A549 (cell line): Measurements from ENCODE around the gene KLF9. TPM values are rescaled to one million over a fixed set of nuclear protein-coding genes. Genes with fewer than 3 reads are reported as not detected.

Source experiments
- ATAC-seq, 2 experiments: fragments of 200-7000 bp in 1 of 2; fragments of >200 bp in 1 of 2; cut with Nextera tagmentation in 1 of 2; cut with Tn5 transposase in 1 of 2; 3 replicates each; pipeline versions ENCODE4 v1.8.0 to v1.9.1; 2018 to 2020; ENCODE audit warnings: mild to moderate bottlenecking in 1 of 2, moderate library complexity in 1 of 2
- CTCF ChIA-PET: fragments of 300-600 bp; sonication (Branson Sonifier 250); formaldehyde crosslinking; extraction: SDS; loops from one replicate; lab custom pipeline; 2021; ENCODE audit warnings: antibody characterized with exemption, inconsistent platforms; lab: Yijun Ruan, JAX
- POLR2A ChIA-PET: fragments of 350-600 bp; formaldehyde crosslinking; extraction: SDS; loops from one replicate; lab custom pipeline; 2021; ENCODE audit warnings: antibody characterized with exemption, inconsistent platforms; lab: Yijun Ruan, JAX
- DNase-seq, 2 experiments: peaks; one replicate each; pipeline versions ENCODE4 v3.0.0 to v3.0.0-alpha.2; 2011 to 2016; ENCODE audit warnings: low read depth in 1 of 2, low spot score in 1 of 2
- FAIRE-seq: peaks from 2 replicates; lab custom pipeline; 2011; peaks lifted over from hg19 to GRCh38; lab: Jason Lieb, UNC
- H3K27ac ChIP-seq, 2 experiments: fragments of >200 bp; sonication (Bioruptor Twin); formaldehyde crosslinking; 3 replicates each; pipeline ENCODE4 v1.5.1; 2016 to 2017
- H3K4me1 ChIP-seq: fragments of >200 bp; sonication (Bioruptor Twin); formaldehyde crosslinking; 3 replicates; pipeline ENCODE4 v1.6.1; 2016
- H3K4me2 ChIP-seq: fragments of >200 bp; sonication (Bioruptor Twin); formaldehyde crosslinking; 3 replicates; pipeline ENCODE4 v1.6.1; 2016
- H3K4me3 ChIP-seq: fragments of >200 bp; sonication (Bioruptor Twin); formaldehyde crosslinking; 3 replicates; pipeline ENCODE4 v1.5.1; 2016
- H3K9me3 ChIP-seq: fragments of >200 bp; sonication (Bioruptor Twin); formaldehyde crosslinking; 3 replicates; pipeline ENCODE4 v1.6.1; 2016
- ATOH8 ChIP-seq: fragments of 250-450 bp; sonication (Bioruptor Pico); IDR thresholded peaks from 2 replicates; pipeline ENCODE4 v1.5.0; 2020; ENCODE audit warnings: low read depth, mild to moderate bottlenecking, moderate library complexity
- BHLHE40 ChIP-seq: IDR thresholded peaks from 2 replicates; pipeline ENCODE4 v1.6.1; 2012; ENCODE audit warnings: low read depth, low read length, inconsistent platforms
- CBX2 ChIP-seq: fragments of 200-600 bp; sonication (generic); IDR thresholded peaks from 2 replicates; pipeline ENCODE4 v1.6.1; 2016; ENCODE audit warnings: low read depth, mild to moderate bottlenecking, borderline replicate concordance
- CBX8 ChIP-seq: fragments of 200-600 bp; sonication (generic); IDR thresholded peaks from 2 replicates; pipeline ENCODE4 v1.6.1; 2016
- CEBPB ChIP-seq, 2 experiments: fragments of >200 bp in 1 of 2; sonication (Bioruptor Twin) in 1 of 2; formaldehyde crosslinking in 1 of 2; IDR thresholded peaks; 2 replicates each; pipeline ENCODE4 v1.6.1; 2012 to 2016
- E2F6 ChIP-seq: IDR thresholded peaks from 2 replicates; pipeline ENCODE4 v1.6.1; 2012; ENCODE audit warnings: low read depth, borderline replicate concordance
- EHMT2 ChIP-seq: fragments of 200-600 bp; sonication (generic); IDR thresholded peaks from 2 replicates; pipeline ENCODE4 v1.6.1; 2016; ENCODE audit warnings: antibody characterized with exemption, low read depth, mild to moderate bottlenecking, moderate library complexity
- ELK1 ChIP-seq: fragments of 150-350 bp; IDR thresholded peaks from 2 replicates; pipeline ENCODE4 v1.6.1; 2014; ENCODE audit warnings: low read depth, mild to moderate bottlenecking, low read length
- EP300 ChIP-seq, 2 experiments: fragments of >200 bp; sonication (Bioruptor Twin); formaldehyde crosslinking; IDR thresholded peaks; 2 replicates in 1 of 2; 3 replicates in 1 of 2; pipeline ENCODE4 v1.6.1; 2016 to 2017
- ESRRA ChIP-seq: fragments of 150-350 bp; IDR thresholded peaks from 2 replicates; pipeline ENCODE4 v1.6.1; 2014; ENCODE audit warnings: mild to moderate bottlenecking, low read length, borderline replicate concordance
- FOSL2 ChIP-seq, 2 experiments: fragments of 450-650 bp in 1 of 2; fragments of >200 bp in 1 of 2; sonication (Bioruptor Twin) in 1 of 2; formaldehyde crosslinking; IDR thresholded peaks; 2 replicates each; pipeline versions ENCODE4 v1.5.0 to v1.6.1; 2016 to 2020; ENCODE audit warnings: mild to moderate bottlenecking in 1 of 2, moderate library complexity in 1 of 2
- FOXS1 ChIP-seq: fragments of 250-450 bp; sonication (Bioruptor Pico); IDR thresholded peaks from 2 replicates; pipeline ENCODE4 v1.5.0; 2020; ENCODE audit warnings: mild to moderate bottlenecking, moderate library complexity
- KDM1A ChIP-seq: fragments of 200-600 bp; sonication (generic); IDR thresholded peaks from 2 replicates; pipeline ENCODE4 v1.6.1; 2016; ENCODE audit warnings: low read depth, mild to moderate bottlenecking
- MAFK ChIP-seq: fragments of 450-650 bp; IDR thresholded peaks from 2 replicates; pipeline ENCODE4 v1.6.1; 2014; ENCODE audit not compliant: partially characterized antibody
- MAX ChIP-seq: IDR thresholded peaks from 2 replicates; pipeline ENCODE4 v1.6.1; 2012
- NR3C1 ChIP-seq: fragments of >200 bp; sonication (Bioruptor Twin); formaldehyde crosslinking; IDR thresholded peaks from 3 replicates; pipeline ENCODE4 v1.6.1; 2017
- PBX3 ChIP-seq: IDR thresholded peaks from 2 replicates; pipeline ENCODE4 v1.6.1; 2012
- POLR2AphosphoS2 ChIP-seq: conservative IDR thresholded peaks from 2 replicates; pipeline ENCODE4 v1.6.1; 2012; ENCODE audit warnings: low read length, improper control_type of control experiment, inconsistent platforms
- REST ChIP-seq: fragments of 200-600 bp; sonication (generic); IDR thresholded peaks from 2 replicates; pipeline ENCODE4 v1.6.1; 2016; ENCODE audit warnings: antibody characterized with exemption, mild to moderate bottlenecking, moderate library complexity
- RNF2 ChIP-seq: fragments of 200-600 bp; sonication (generic); IDR thresholded peaks from 2 replicates; pipeline ENCODE4 v1.6.1; 2016; ENCODE audit warnings: low read depth, mild to moderate bottlenecking, antibody characterized with exemption, moderate library complexity, borderline replicate concordance
- SREBF2 ChIP-seq: fragments of 450-650 bp; IDR thresholded peaks from 2 replicates; pipeline ENCODE4 v1.6.1; 2014; ENCODE audit warnings: mild to moderate bottlenecking, moderate library complexity
- TP53 ChIP-seq: fragments of 250-450 bp; sonication (Bioruptor Pico); IDR thresholded peaks from 2 replicates; pipeline ENCODE4 v1.5.0; 2021; ENCODE audit warnings: mild to moderate bottlenecking, moderate library complexity
- ZC3H11A ChIP-seq: fragments of 450-650 bp; IDR thresholded peaks from 2 replicates; pipeline ENCODE4 v1.6.1; 2014; ENCODE audit warnings: antibody characterized with exemption, mild to moderate bottlenecking
- ZSCAN20 ChIP-seq: fragments of 250-450 bp; sonication (Bioruptor Pico); IDR thresholded peaks from 2 replicates; pipeline ENCODE4 v1.8.0; 2022; ENCODE audit warnings: mild to moderate bottlenecking, moderate library complexity
- WGBS: methylation state at CpG from one replicate; pipeline ENCODE4 v1.1.6; 2017; ENCODE audit errors: missing lambda C conversion rate; 5-methylcytosine and 5-hydroxymethylcytosine counted together
- polyA plus RNA-seq, 4 experiments: library from polyadenylated mRNA; depleted of rRNA in 3 of 4; stranded (reverse); fragments of >200 nt; fragmentation: RNase III in 1 of 4; extraction: RNeasy Plus Mini Kit Qiagen cat#74134 plus additional on column Dnase treatment in 1 of 4; gene quantifications; 2 replicates in 3 of 4; 3 replicates in 1 of 4; pipeline ENCODE4 v1.2.3, GENCODE V29; 2011 to 2017

The KLF9 gene
- polyA plus RNA-seq, 2 of the 4 experiments (the other 2 are of a cell fraction): 0.76 to 3.9 TPM

- Histone ChIP-seq H3K27ac (no peak overlapping the region), H3K4me3 (no peak overlapping the region), H3K4me1 (no peaks in the 10 kb centered on the region), H3K9me3 (no peaks in the 10 kb centered on the region), H3K4me2 (no peak overlapping the region)
- no peak for FAIRE-seq
- POLR2A ChIA-PET: interaction anchor here (1.9 to 2.3 kb wide), 2 partner anchors 12 to 13 kb away, joined by 10 to 20 read pairs; no protein-coding TSS in a partner anchor
- 75% methylated on average over 4 of the region's 4 CpGs for WGBS
- DNase-seq: peak in 1 of 2 experiments; percentile 35
- CTCF ChIA-PET: interaction anchor here (0.9 to 1.9 kb wide), 2 partner anchors 9 to 78 kb away, joined by 3 to 5 read pairs; no protein-coding TSS in a partner anchor
- ATAC-seq: no peak; a peak in 1 of 6 replicates
- TF ChIP-seq MAFK: no peak
- no peak for TF ChIP-seq BHLHE40
- TF ChIP-seq REST: no peak
- no peak for TF ChIP-seq FOXS1 (CRISPR knock-in tag)
- no peak for TF ChIP-seq ATOH8 (CRISPR knock-in tag)
- TF ChIP-seq EP300 (IDR thresholded peaks at IDR 0.05): no peak
- TF ChIP-seq RNF2: no peak
- TF ChIP-seq POLR2AphosphoS2: no peak
Observed at GRCh38 chr9:70407081-70407503, 7.4 kb downstream of the KLF9 start.

GRCh38 chr9:70406434-70406862 lies 8.0 kb downstream of the KLF9 start:
- TF ChIP-seq ESRRA (no peak), NR3C1 (no peak), POLR2AphosphoS2 (no peak), MAX (no peak), CBX2 (no peak), E2F6 (no peak), KDM1A (no peak), ZSCAN20 (CRISPR knock-in tag) (no peak), SREBF2 (no peak), CEBPB (IDR thresholded peaks at IDR 0.05) (no peak), ELK1 (no peak), TP53 (CRISPR knock-in tag) (no peak), FOSL2 (IDR thresholded peaks at IDR 0.05) (no peak), FOSL2 (CRISPR knock-in tag; IDR thresholded peaks at IDR 0.05) (no peak), CBX8 (no peak), REST (no peak), ZC3H11A (no peak), EHMT2 (no peak), PBX3 (no peak)
- Histone ChIP-seq H3K4me2 (no peak overlapping the region), H3K27ac (no peak overlapping the region), H3K4me3 (no peak overlapping the region), H3K9me3 (no peaks in the 10 kb centered on the region), H3K4me1 (no peaks in the 10 kb centered on the region)
- FAIRE-seq (no peak), ATAC-seq (0 out of 6 replicates have a peak, but pooled peaks of 1 of the 2 experiments have one; percentile 31), DNase-seq (no peak)
- POLR2A ChIA-PET: interaction anchor here (1.9 to 2.3 kb wide), 2 partner anchors 12 to 14 kb away, joined by 10 to 20 read pairs; no protein-coding TSS in a partner anchor
- WGBS: 75% methylated on average over 6 of the region's 6 CpGs
- CTCF ChIA-PET: interaction anchor here (1.9 kb wide), 1 partner anchor 79 kb away, joined by 5 read pairs; no protein-coding TSS in a partner anchor
